MM.1S (cell line): Measurements from ENCODE around the gene PAK1.

Source experiments
- DNase-seq: peaks from one replicate; pipeline ENCODE4 v3.0.0-alpha.2; 2015
- H2AFZ ChIP-seq: fragments of 300-600 bp; sonication (generic); 2 replicates; pipeline ENCODE4 v1.6.0; 2016; ENCODE audit warnings: antibody characterized with exemption, low read length
- H3F3A ChIP-seq: fragments of 300-600 bp; sonication (generic); 2 replicates; pipeline ENCODE4 v1.6.1; 2016; ENCODE audit warnings: mild to moderate bottlenecking, antibody characterized with exemption, low read length, moderate library complexity, mixed read lengths; ENCODE audit not compliant: insufficient read depth
- H3K27ac ChIP-seq: fragments of 300-600 bp; sonication (generic); 2 replicates; pipeline ENCODE4 v1.5.1; 2016; ENCODE audit warnings: mild to moderate bottlenecking, low read length
- H3K27me3 ChIP-seq: fragments of 300-600 bp; sonication (generic); replicated peaks from 2 replicates; pipeline ENCODE4 v1.6.0; 2016; ENCODE audit warnings: low read length; ENCODE audit not compliant: insufficient read depth
- H3K36me3 ChIP-seq: fragments of 300-600 bp; sonication (generic); replicated peaks from 2 replicates; pipeline ENCODE4 v1.6.1; 2016; ENCODE audit warnings: mild to moderate bottlenecking, low read length, mixed read lengths; ENCODE audit not compliant: insufficient read depth
- H3K4me1 ChIP-seq: fragments of 300-600 bp; sonication (generic); 2 replicates; pipeline ENCODE4 v1.6.1; 2016; ENCODE audit warnings: low read length, mixed read lengths
- H3K4me2 ChIP-seq: fragments of 300-600 bp; sonication (generic); 2 replicates; pipeline ENCODE4 v1.6.0; 2016; ENCODE audit warnings: low read depth, low read length
- H3K4me3 ChIP-seq: fragments of 300-600 bp; sonication (generic); 2 replicates; pipeline ENCODE4 v1.5.1; 2016; ENCODE audit warnings: low read length, mixed read lengths
- H3K79me2 ChIP-seq: fragments of 300-600 bp; sonication (generic); 2 replicates; pipeline ENCODE4 v1.6.1; 2016; ENCODE audit warnings: mixed run types, low read length, mixed read lengths
- H3K9ac ChIP-seq: fragments of 300-600 bp; sonication (generic); 2 replicates; pipeline ENCODE4 v1.6.1; 2016; ENCODE audit warnings: low read length, mixed read lengths
- H3K9me2 ChIP-seq: fragments of 300-600 bp; sonication (generic); replicated peaks from 2 replicates; pipeline ENCODE4 v1.6.1; 2016; ENCODE audit warnings: mild to moderate bottlenecking, low read length, mixed read lengths; ENCODE audit not compliant: insufficient read depth
- H3K9me3 ChIP-seq: fragments of 300-600 bp; sonication (generic); replicated peaks from 2 replicates; pipeline ENCODE4 v1.6.1; 2016; ENCODE audit warnings: mild to moderate bottlenecking, low read length, mixed read lengths; ENCODE audit not compliant: insufficient read depth
- H4K20me1 ChIP-seq: fragments of 300-600 bp; sonication (generic); 2 replicates; pipeline ENCODE4 v1.6.1; 2016; ENCODE audit warnings: mild to moderate bottlenecking, low read length, moderate library complexity, mixed read lengths; ENCODE audit not compliant: insufficient read depth
- CTCF ChIP-seq: fragments of 300-600 bp; sonication (generic); IDR thresholded peaks from 2 replicates; pipeline ENCODE4 v1.5.1; 2016; ENCODE audit warnings: antibody characterized with exemption, low read length, mixed read lengths
- EZH2 ChIP-seq: fragments of 300-600 bp; sonication (generic); optimal IDR thresholded peaks from 2 replicates; pipeline ENCODE3; 2017; ENCODE audit warnings: low read depth, mild to moderate bottlenecking, antibody characterized with exemption, low read length, mixed read lengths
- EZH2phosphoT487 ChIP-seq: fragments of 300-600 bp; sonication (generic); IDR thresholded peaks from 2 replicates; pipeline ENCODE4 v1.6.1; 2018; ENCODE audit warnings: antibody characterized with exemption, low read length

The PAK1 gene

GRCh38 chr11:77518471-77518870 lies 44.6 kb upstream of the PAK1 start:
- TF ChIP-seq EZH2phosphoT487 (no peak), CTCF (no peak), EZH2 (no peak)
- Histone ChIP-seq H3K27ac (no peak overlapping the region), H4K20me1 (no peaks in the 10 kb centered on the region), H3K9ac (no peak overlapping the region), H3K27me3 (no peaks in the 10 kb centered on the region), H3F3A (no peaks in the 10 kb centered on the region), H3K4me3 (no peak overlapping the region), H3K4me1 (no peaks in the 10 kb centered on the region), H2AFZ (no peak overlapping the region), H3K9me3 (no peaks in the 10 kb centered on the region), H3K9me2 (no peaks in the 10 kb centered on the region), H3K79me2 (no peaks in the 10 kb centered on the region), H3K4me2 (no peak overlapping the region), H3K36me3 (no peaks in the 10 kb centered on the region)
- no peak for DNase-seq

GRCh38 chr11:77517753-77518152 lies 43.9 kb upstream of the PAK1 start:
- no peak for DNase-seq
- H4K20me1 ChIP-seq, result no peaks in the 10 kb centered on the region
- H3K36me3 ChIP-seq, result no peaks in the 10 kb centered on the region

GRCh38 chr11:77517226-77517625 lies 43.3 kb upstream of the PAK1 start:
- Histone ChIP-seq H3K9me3 (no peaks in the 10 kb centered on the region), H2AFZ (no peak overlapping the region), H3K4me3 (no peak overlapping the region), H3K4me1 (no peaks in the 10 kb centered on the region), H3K9me2 (no peaks in the 10 kb centered on the region), H3K36me3 (no peaks in the 10 kb centered on the region), H3K79me2 (no peaks in the 10 kb centered on the region), H3K27ac (no peak overlapping the region), H4K20me1 (no peaks in the 10 kb centered on the region), H3K4me2 (no peak overlapping the region), H3F3A (no peaks in the 10 kb centered on the region), H3K27me3 (no peaks in the 10 kb centered on the region), H3K9ac (no peak overlapping the region)
- DNase-seq, result no peak
- no peak for TF ChIP-seq EZH2phosphoT487
- no peak for TF ChIP-seq EZH2
- TF ChIP-seq CTCF, result no peak

More at GRCh38 chr11:77517753-77518152, 43.9 kb upstream of the PAK1 start:
- H3K4me3 ChIP-seq, result no peak overlapping the region
- H3K9me2 ChIP-seq, result no peaks in the 10 kb centered on the region
- H3K4me2 ChIP-seq, result no peak overlapping the region
- H3K27me3 ChIP-seq, result no peaks in the 10 kb centered on the region
- no peaks in the 10 kb centered on the region for H3K4me1 ChIP-seq
- H2AFZ ChIP-seq, result no peak overlapping the region
- H3K9me3 ChIP-seq, result no peaks in the 10 kb centered on the region
- no peak overlapping the region for H3K27ac ChIP-seq
- H3K79me2 ChIP-seq, result no peaks in the 10 kb centered on the region
- TF ChIP-seq CTCF (no peak), EZH2phosphoT487 (no peak)
- H3F3A ChIP-seq, result no peaks in the 10 kb centered on the region
- H3K9ac ChIP-seq, result no peak overlapping the region

- no peaks in the 10 kb centered on the region for H3K27me3 ChIP-seq
- TF ChIP-seq CTCF, result no peak
- no peak for TF ChIP-seq EZH2phosphoT487
Observed at GRCh38 chr11:77515483-77515882, 41.6 kb upstream of the PAK1 start.

More at GRCh38 chr11:77515483-77515882, 41.6 kb upstream of the PAK1 start:
- H3K79me2 ChIP-seq, result no peaks in the 10 kb centered on the region
- no peak for DNase-seq
- H3F3A ChIP-seq, result no peaks in the 10 kb centered on the region
- H4K20me1 ChIP-seq, result no peaks in the 10 kb centered on the region
- H3K4me3 ChIP-seq, result no peak overlapping the region
- H3K9me2 ChIP-seq, result no peaks in the 10 kb centered on the region
- H3K27ac ChIP-seq, result no peak overlapping the region
- H3K4me2 ChIP-seq, result no peak overlapping the region
- H2AFZ ChIP-seq, result no peak overlapping the region
- H3K9me3 ChIP-seq, result no peaks in the 10 kb centered on the region
- no peaks in the 10 kb centered on the region for H3K36me3 ChIP-seq
- no peaks in the 10 kb centered on the region for H3K4me1 ChIP-seq
- H3K9ac ChIP-seq, result no peak overlapping the region
